ENCODE results near the gene LY6G6D. TPM values are rescaled to one million over a fixed set of nuclear protein-coding genes. Genes with fewer than 3 reads are reported as not detected.
A peak's percentile ranks its signal among the peaks of the same experiment; 100 is the strongest.

LY6G6D gene
- total RNA-seq, 2 donors from 2014 or later, result not detected

DNA sequence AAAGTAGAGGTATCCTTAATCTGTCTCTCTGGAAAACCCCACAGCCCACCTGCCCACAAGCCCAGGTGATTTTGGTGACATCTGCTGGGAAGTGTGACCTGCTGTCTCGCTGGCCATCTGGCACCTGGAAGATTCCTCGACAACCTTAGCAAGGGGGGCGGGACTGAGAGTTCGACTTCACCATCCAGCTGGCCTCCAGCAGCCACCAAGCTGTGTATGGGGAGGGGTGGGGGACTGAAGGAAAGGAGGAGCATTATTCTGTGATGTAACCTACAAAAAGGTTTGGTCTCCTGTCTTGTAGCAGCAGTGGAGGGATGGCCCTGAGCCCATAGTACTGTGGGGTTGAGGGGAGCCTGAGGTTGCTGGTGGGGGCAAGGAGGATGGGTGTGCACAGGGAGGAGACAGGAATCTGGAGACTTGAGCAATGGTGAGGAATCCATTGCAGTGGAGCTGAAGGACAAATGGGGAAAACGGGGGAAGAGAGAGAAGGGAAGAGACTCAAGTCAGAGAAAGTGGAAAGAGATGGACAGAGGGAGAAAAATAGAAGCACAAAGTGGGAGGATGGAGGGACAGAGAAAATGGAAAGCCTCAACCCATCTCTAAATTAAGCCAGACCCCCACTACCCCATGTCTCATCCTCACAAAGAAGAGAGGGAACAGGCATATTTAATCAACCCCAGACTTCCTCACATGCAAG, 4.5 kb upstream of the LY6G6D start:
- H3K36me3 ChIP-seq, result no peaks in the 10 kb centered on the region
- H3K9ac ChIP-seq (ENCODE audit: low read depth in 2 of 2, low read length in 2 of 2), result no peak overlapping the region
- peaks cover 5% of the 10 kb centered on the region for H3K4me1 ChIP-seq
- intact Hi-C loops (cut with DNase I), result no loop called here
- H3K9me3 ChIP-seq, result no peaks in the 10 kb centered on the region
- DNase-seq, result no peak
- TF ChIP-seq, protein P1, sequence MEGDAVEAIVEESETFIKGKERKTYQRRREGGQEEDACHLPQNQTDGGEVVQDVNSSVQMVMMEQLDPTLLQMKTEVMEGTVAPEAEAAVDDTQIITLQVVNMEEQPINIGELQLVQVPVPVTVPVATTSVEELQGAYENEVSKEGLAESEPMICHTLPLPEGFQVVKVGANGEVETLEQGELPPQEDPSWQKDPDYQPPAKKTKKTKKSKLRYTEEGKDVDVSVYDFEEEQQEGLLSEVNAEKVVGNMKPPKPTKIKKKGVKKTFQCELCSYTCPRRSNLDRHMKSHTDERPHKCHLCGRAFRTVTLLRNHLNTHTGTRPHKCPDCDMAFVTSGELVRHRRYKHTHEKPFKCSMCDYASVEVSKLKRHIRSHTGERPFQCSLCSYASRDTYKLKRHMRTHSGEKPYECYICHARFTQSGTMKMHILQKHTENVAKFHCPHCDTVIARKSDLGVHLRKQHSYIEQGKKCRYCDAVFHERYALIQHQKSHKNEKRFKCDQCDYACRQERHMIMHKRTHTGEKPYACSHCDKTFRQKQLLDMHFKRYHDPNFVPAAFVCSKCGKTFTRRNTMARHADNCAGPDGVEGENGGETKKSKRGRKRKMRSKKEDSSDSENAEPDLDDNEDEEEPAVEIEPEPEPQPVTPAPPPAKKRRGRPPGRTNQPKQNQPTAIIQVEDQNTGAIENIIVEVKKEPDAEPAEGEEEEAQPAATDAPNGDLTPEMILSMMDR (IDR thresholded peaks at IDR 0.05), result no peak
- no peaks in the 10 kb centered on the region for H3K27me3 ChIP-seq
- H3K27ac ChIP-seq, result no peak overlapping the region
- no peak overlapping the region for H3K4me3 ChIP-seq

DNA sequence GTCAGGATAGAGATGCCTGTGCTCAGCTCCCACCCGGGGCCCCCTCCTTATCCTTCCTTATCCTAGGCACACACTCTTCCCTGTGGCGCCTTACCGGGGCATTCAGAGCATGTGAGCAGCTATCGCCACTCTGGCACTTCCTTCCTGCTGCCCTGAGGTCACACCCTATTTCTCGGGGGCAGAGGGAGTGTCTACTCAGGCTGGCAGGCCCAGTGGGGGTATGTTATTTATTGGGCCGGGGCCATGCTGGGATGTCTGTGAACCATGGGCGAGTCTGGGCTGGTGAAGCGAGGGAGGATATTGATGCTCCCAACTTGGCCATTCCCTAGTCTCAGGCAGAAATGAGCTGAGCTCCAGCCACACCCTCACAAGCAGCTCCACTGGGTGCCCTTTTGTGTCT, 3.9 kb upstream of the LY6G6D start:
- TF ChIP-seq, protein P1 (IDR thresholded peaks at IDR 0.05), result no peak
- intact Hi-C loops (cut with DNase I), result no loop called here
- H3K27ac ChIP-seq, result no peak overlapping the region
- H3K9me3 ChIP-seq, result no peaks in the 10 kb centered on the region
- peak; percentile 63 for DNase-seq
- no peaks in the 10 kb centered on the region for H3K36me3 ChIP-seq
- H3K27me3 ChIP-seq, result no peaks in the 10 kb centered on the region
- H3K4me3 ChIP-seq, result no peak overlapping the region
- no peak overlapping the region for H3K9ac ChIP-seq (ENCODE audit: low read depth in 2 of 2, low read length in 2 of 2)
- peaks cover 5% of the 10 kb centered on the region for H3K4me1 ChIP-seq

DNA sequence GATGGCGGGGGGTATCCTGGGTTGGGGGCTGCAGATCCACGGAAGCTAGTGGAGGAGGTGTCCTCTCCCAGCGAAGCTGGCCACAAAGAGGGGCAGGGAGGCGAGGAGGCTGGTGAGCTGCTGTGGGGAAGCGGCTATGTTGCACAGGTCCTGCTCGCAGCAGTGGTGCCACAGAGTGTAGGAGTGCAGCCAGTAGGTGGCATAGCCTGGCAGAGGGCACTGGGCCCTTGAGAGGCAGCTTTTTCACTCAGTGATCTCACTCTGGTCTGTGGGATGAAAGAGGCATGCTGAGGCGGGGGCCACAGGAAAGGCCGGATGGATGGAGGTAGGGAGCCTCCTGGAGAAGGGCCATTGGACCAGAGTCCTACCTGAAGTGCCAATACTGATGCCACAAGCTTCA, 2.9 kb upstream of the LY6G6D start:
- H3K4me1 ChIP-seq, result peaks cover 5% of the 10 kb centered on the region
- H3K9ac ChIP-seq (ENCODE audit: low read depth in 2 of 2, low read length in 2 of 2), result no peak overlapping the region
- intact Hi-C loops (cut with DNase I), result no loop called here
- H3K36me3 ChIP-seq, result no peaks in the 10 kb centered on the region
- H3K4me3 ChIP-seq, result no peak overlapping the region
- H3K27ac ChIP-seq, result no peak overlapping the region
- DNase-seq, result no peak
- TF ChIP-seq, protein P1 (IDR thresholded peaks at IDR 0.05), result no peak
- H3K27me3 ChIP-seq, result no peaks in the 10 kb centered on the region
- no peaks in the 10 kb centered on the region for H3K9me3 ChIP-seq

DNA sequence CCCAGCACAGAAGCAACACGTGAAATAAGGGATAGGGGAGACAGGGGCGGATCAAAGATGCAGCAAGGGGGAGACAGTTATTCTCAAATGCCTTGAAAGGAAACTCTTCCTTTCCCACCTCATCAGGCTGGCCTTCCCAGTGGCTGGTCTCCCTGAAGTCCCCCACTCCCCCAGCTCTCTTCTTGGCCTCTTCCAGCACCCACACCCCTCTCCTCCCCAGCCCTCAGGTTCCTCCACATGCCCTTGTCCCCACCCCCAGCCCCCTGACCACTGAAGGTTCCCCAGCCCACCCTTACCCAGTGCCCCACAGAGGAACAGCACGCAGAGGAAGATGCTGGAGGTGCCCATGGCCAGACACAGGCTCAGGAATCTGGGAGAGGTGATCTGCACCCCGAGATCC, 1.7 kb upstream of the LY6G6D start:
- H3K9me3 ChIP-seq, result no peaks in the 10 kb centered on the region
- H3K9ac ChIP-seq (ENCODE audit: low read depth in 2 of 2, low read length in 2 of 2), result peak overlapping the region in 1 of 2 donors; percentile 69
- H3K27ac ChIP-seq, result no peak overlapping the region
- no peaks in the 10 kb centered on the region for H3K27me3 ChIP-seq
- intact Hi-C loops (cut with DNase I), result no loop called here
- peaks cover 5% of the 10 kb centered on the region for H3K4me1 ChIP-seq
- H3K36me3 ChIP-seq, result no peaks in the 10 kb centered on the region
- H3K4me3 ChIP-seq, result no peak overlapping the region
- TF ChIP-seq, protein P1 (IDR thresholded peaks at IDR 0.05), result no peak
- no peak for DNase-seq

DNA sequence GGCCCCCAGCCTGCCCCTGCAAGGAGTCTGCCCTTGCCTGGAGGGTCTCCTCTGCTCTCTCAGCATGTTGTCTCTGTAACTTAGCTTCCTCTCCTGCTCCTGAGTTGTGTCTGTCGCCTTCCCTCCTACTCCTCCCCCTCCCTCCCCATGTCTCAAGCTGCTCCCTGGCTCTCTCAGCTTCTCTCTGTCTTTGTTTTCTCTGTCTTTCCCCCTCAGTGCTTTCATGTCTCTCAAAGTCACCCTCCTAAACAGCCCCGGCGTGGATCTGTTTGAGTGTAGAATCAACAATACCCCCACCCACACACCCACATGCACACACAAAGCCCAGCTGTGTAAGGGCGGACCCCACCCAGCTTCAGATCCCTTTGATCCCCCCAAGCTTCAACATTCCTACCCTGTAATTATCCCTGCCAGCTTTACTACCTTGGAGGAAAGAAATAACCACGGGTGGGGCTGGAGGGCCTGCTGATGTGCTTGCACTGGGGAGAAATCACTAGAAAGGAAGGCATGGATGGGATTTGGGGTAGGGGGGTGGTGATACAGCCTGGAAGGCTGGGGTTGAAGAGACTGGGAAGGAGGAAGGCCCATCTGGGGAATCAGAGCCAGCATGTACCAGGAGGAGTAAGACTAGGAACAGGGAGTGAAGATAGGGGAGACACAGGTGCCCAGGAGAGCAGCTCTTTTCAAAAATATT, 1.0 kb upstream of the LY6G6D start:
- peak overlapping the region in 1 of 2 donors; percentile 69 for H3K9ac ChIP-seq (ENCODE audit: low read depth in 2 of 2, low read length in 2 of 2)
- H3K9me3 ChIP-seq, result no peaks in the 10 kb centered on the region
- TF ChIP-seq, protein P1 (IDR thresholded peaks at IDR 0.05), result no peak
- no peak for DNase-seq
- H3K27ac ChIP-seq, result no peak overlapping the region
- H3K4me1 ChIP-seq, result peaks cover 5% of the 10 kb centered on the region
- no peaks in the 10 kb centered on the region for H3K27me3 ChIP-seq
- no peak overlapping the region for H3K4me3 ChIP-seq
- intact Hi-C loops (cut with DNase I), result no loop called here
- H3K36me3 ChIP-seq, result no peaks in the 10 kb centered on the region
